HepG2 (cell line): Measurements from ENCODE around the gene GGT7. TPM values are rescaled to one million over a fixed set of nuclear protein-coding genes. Genes with fewer than 3 reads are reported as not detected.

Source experiments
- ATAC-seq: fragments of 200-7000 bp; cut with Tn5 transposase; 3 replicates; pipeline ENCODE4 v1.9.1; 2020; ENCODE audit warnings: mild to moderate bottlenecking, moderate library complexity
- BruUV-seq: library from RNA; stranded (reverse); fragments of 400-500 nt; replicated peaks from 2 replicates; lab custom pipeline; 2021; lab: Mats Ljungman, UMichigan
- CTCF ChIA-PET: fragments of 300-600 bp; formaldehyde crosslinking; extraction: SDS; loops from one replicate; lab custom pipeline; 2021; ENCODE audit warnings: low total read pairs, inconsistent platforms, low intra/inter-chr PET ratio; lab: Yijun Ruan, JAX
- POLR2A ChIA-PET: fragments of 350-600 bp; sonication (Branson Sonifier 250); formaldehyde crosslinking; loops from one replicate; lab custom pipeline; 2020; ENCODE audit warnings: antibody characterized with exemption, inconsistent platforms; lab: Yijun Ruan, JAX
- DNase-seq: peaks from one replicate; pipeline ENCODE4 v3.0.0-alpha.2; 2015; ENCODE audit warnings: low spot score
- FAIRE-seq: peaks from 3 replicates; lab custom pipeline; 2011; peaks lifted over from hg19 to GRCh38; lab: Jason Lieb, UNC
- H2AFZ ChIP-seq: one replicate; pipeline ENCODE4 v1.6.1; 2011; ENCODE audit warnings: low read length, inconsistent platforms
- H3K27ac ChIP-seq: fragments of 300-600 bp; 3 replicates; pipeline ENCODE4 v1.8.0; 2011; ENCODE audit warnings: mixed run types, mild to moderate bottlenecking, mixed read lengths, low read length, inconsistent platforms; ENCODE audit not compliant: insufficient read depth; ENCODE audit errors: extremely low read length
- H3K27me3 ChIP-seq, 2 experiments: fragments of 200-600 bp in 1 of 2; 2 replicates in 1 of 2; 3 replicates in 1 of 2; pipeline versions ENCODE4 v1.6.0 to v1.8.0; 2011; ENCODE audit warnings: low read length in 2 of 2, mild to moderate bottlenecking in 2 of 2, moderate library complexity in 2 of 2, inconsistent platforms in 1 of 2; ENCODE audit not compliant: insufficient read depth in 2 of 2, control insufficient read depth in 1 of 2
- H3K36me3 ChIP-seq, 2 experiments: fragments of 200-600 bp in 1 of 2; replicated peaks in 1 of 2; 2 replicates in 1 of 2; 3 replicates in 1 of 2; pipeline versions ENCODE4 v1.5.1 to v1.8.0; 2011; ENCODE audit warnings: low read length in 2 of 2, inconsistent platforms in 1 of 2; ENCODE audit not compliant: insufficient read depth in 2 of 2, control insufficient read depth in 1 of 2
- H3K4me1 ChIP-seq: 2 replicates; pipeline ENCODE4 v1.5.1; 2012; ENCODE audit warnings: low read length, inconsistent platforms; ENCODE audit not compliant: insufficient read depth
- H3K4me2 ChIP-seq: 2 replicates; pipeline ENCODE4 v1.6.0; 2011; ENCODE audit warnings: low read depth, low read length, inconsistent platforms
- H3K4me3 ChIP-seq, 3 experiments: fragments of 200-600 bp in 1 of 3; sonication (generic), shearing (Covaris generic) in 1 of 3; replicated peaks in 1 of 3; 2 replicates each; pipeline ENCODE4 v1.5.1; 2011 to 2016; ENCODE audit warnings: low read length in 3 of 3, inconsistent platforms in 2 of 3, low read depth in 2 of 3, mild to moderate bottlenecking in 2 of 3, control low read depth in 1 of 3, mixed read lengths in 1 of 3; ENCODE audit not compliant: insufficient read depth in 1 of 3
- H3K79me2 ChIP-seq: one replicate; pipeline ENCODE4 v1.6.1; 2011; ENCODE audit warnings: low read length, inconsistent platforms; ENCODE audit not compliant: insufficient read depth
- H3K9ac ChIP-seq: 2 replicates; pipeline ENCODE4 v1.6.0; 2011; ENCODE audit warnings: mild to moderate bottlenecking, low read depth, low read length, inconsistent platforms; ENCODE audit not compliant: insufficient read depth
- H3K9me3 ChIP-seq: 2 replicates; pipeline ENCODE4 v1.5.1; 2012; ENCODE audit warnings: mild to moderate bottlenecking, low read length
- H4K20me1 ChIP-seq: 2 replicates; pipeline ENCODE4 v1.6.0; 2011; ENCODE audit warnings: inconsistent platforms, mild to moderate bottlenecking, low read length, moderate library complexity; ENCODE audit not compliant: insufficient read depth
- CEBPB ChIP-seq: IDR thresholded peaks from 2 replicates; pipeline ENCODE4 v1.6.1; 2011; ENCODE audit warnings: low read depth, low read length, improper control_type of control experiment, borderline replicate concordance
- HNF4G ChIP-seq, 2 experiments: sonication (generic) in 1 of 2; formaldehyde crosslinking in 1 of 2; IDR thresholded peaks; 2 replicates each; pipeline versions ENCODE4 v1.4.0 to v1.6.1; 2011 to 2020; ENCODE audit warnings: borderline replicate concordance in 2 of 2, low read depth in 2 of 2, mild to moderate bottlenecking in 2 of 2, low read length in 1 of 2, missing genetic modification reagents in 1 of 2, moderate library complexity in 1 of 2
- HOXA7 ChIP-seq: sonication (generic); formaldehyde crosslinking; IDR thresholded peaks from 2 replicates; pipeline ENCODE4 v1.8.1; 2022; ENCODE audit warnings: mild to moderate bottlenecking, missing genetic modification reagents, moderate library complexity
- PITX1 ChIP-seq: sonication (generic); formaldehyde crosslinking; IDR thresholded peaks from 2 replicates; pipeline ENCODE4 v1.5.1; 2020; ENCODE audit warnings: mild to moderate bottlenecking, missing genetic modification reagents
- ZC3H4 ChIP-seq: sonication (generic); formaldehyde crosslinking; IDR thresholded peaks from 2 replicates; pipeline ENCODE4 v1.4.0; 2020; ENCODE audit warnings: missing genetic modification reagents, borderline replicate concordance
- ZEB1 ChIP-seq: IDR thresholded peaks from 2 replicates; pipeline ENCODE4 v1.6.1; 2012; ENCODE audit warnings: mild to moderate bottlenecking, low read depth, inconsistent platforms; ENCODE audit not compliant: insufficient replicate concordance
- ZFP1 ChIP-seq: IDR thresholded peaks from 2 replicates; pipeline ENCODE4 v1.6.1; 2016
- ZNF567 ChIP-seq: sonication (generic); formaldehyde crosslinking; IDR thresholded peaks from 2 replicates; pipeline ENCODE4 v1.8.1; 2023; ENCODE audit warnings: mild to moderate bottlenecking, missing genetic modification reagents, borderline replicate concordance
- WGBS: methylation state at CpG from one replicate; pipeline ENCODE4 v1.1.6; 2017; ENCODE audit warnings: low lambda C conversion rate; 5-methylcytosine and 5-hydroxymethylcytosine counted together
- in situ Hi-C: cut with HindIII; loops from 2 replicates; pipeline ENCODE4 v1.10.0; 2017; ENCODE audit warnings: low pct_unique_long_range_greater_than_20kb; ENCODE audit not compliant: extremely low pct_ligation_motif_present
- intact Hi-C: fragments of 100-400 bp; cut with micrococcal nuclease; formaldehyde crosslinking; loops from one replicate; pipeline ENCODE4 v1.10.0; 2022; ENCODE audit not compliant: unreplicated experiment
- polyA plus RNA-seq, 8 experiments: library from polyadenylated mRNA; depleted of rRNA in 3 of 8; stranded (reverse) in 7 of 8; unstranded in 1 of 8; fragments of >200 nt; fragmentation: Illumina TruSeq in 4 of 8; extraction: Trizol in 4 of 8; gene quantifications; 2 replicates each; pipeline versions ENCODE4 v1.2.1 to v1.2.3, GENCODE V29; 2011 to 2016; ENCODE audit warnings: low read depth in 4 of 8, missing spikeins in 1 of 8, mixed read lengths in 1 of 8; ENCODE audit not compliant: insufficient read depth in 1 of 8
- total RNA-seq, 5 experiments: library from RNA; depleted of rRNA; stranded (reverse); fragments of >200 nt; fragmentation: Illumina TruSeq; extraction: Trizol; gene quantifications; 2 replicates each; pipeline ENCODE4 v1.2.3, GENCODE V29; 2016; ENCODE audit warnings: low read depth in 1 of 5
- TF ChIP-seq, protein P1 (sequence below): sonication (generic); formaldehyde crosslinking; IDR thresholded peaks from 2 replicates; pipeline ENCODE4 v1.4.0; 2020; ENCODE audit warnings: missing genetic modification reagents
- TF ChIP-seq, protein P2 (sequence below): sonication (generic); formaldehyde crosslinking; IDR thresholded peaks from 2 replicates; pipeline ENCODE4 v1.5.1; 2020; ENCODE audit warnings: mild to moderate bottlenecking, moderate library complexity, missing genetic modification reagents
- TF ChIP-seq, protein P3 (sequence below): fragments of 450-650 bp; IDR thresholded peaks from 2 replicates; pipeline ENCODE4 v1.6.1; 2017
- TF ChIP-seq, protein P4 (sequence below): sonication (generic); IDR thresholded peaks from 2 replicates; pipeline ENCODE4 v1.6.1; 2016; ENCODE audit warnings: low read depth, borderline replicate concordance

The GGT7 gene
- total and polyA plus RNA-seq, 2 of the 13 experiments (the other 11 are each of a cell fraction or from before 2014, with no cell fraction given): 6.6 to 23.0 TPM

DNA sequence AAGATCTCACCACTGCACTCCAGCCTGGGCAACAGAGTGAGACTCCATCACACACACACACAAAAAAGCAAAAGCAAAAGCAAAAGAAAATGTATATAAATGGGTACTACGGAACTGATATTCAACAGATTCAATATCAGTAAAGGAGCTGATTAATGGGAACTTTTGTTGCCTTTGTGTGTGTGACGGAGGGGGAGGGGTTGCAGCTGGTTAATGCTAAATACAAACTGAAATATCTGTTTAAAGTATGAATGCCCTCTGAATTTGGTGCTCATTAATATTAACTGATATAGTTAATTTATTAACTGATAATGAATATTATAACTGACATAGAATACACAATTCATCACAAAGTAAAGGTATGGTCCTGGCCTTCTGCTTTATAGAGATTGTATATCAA lies 55.6 kb downstream of the GGT7 start:
- Histone ChIP-seq H4K20me1 (peaks cover 18% of the 10 kb centered on the region), H3K27me3 (no peaks in the 10 kb centered on the region), H3K27ac (no peak overlapping the region), H3K9me3 (no peaks in the 10 kb centered on the region), H3K79me2 (peaks cover 95% of the 10 kb centered on the region), H3K4me3 (no peak overlapping the region), H3K9ac (no peak overlapping the region), H3K36me3 (no peaks in the 10 kb centered on the region; a peak in 2 of 5 replicates), H2AFZ (no peak overlapping the region), H3K4me2 (no peak overlapping the region), H3K4me1 (peaks cover 13% of the 10 kb centered on the region)
- no peak for DNase-seq
- 98% methylated on average over 2 of the region's 2 CpGs for WGBS
- no TSS peak for BruUV-seq
- intact Hi-C loops (no loop called here), in situ Hi-C loops (no loop called here)
- no peak for FAIRE-seq
- ChIA-PET CTCF (no interaction called here), POLR2A (interaction anchor here (1.6 kb wide), 1 partner anchor 9 kb away, joined by 5 read pairs; the partner anchor contains the start of gene NCOA6)
- no peak for ATAC-seq
- TF ChIP-seq CEBPB: no peak
- TF ChIP-seq, protein P1, sequence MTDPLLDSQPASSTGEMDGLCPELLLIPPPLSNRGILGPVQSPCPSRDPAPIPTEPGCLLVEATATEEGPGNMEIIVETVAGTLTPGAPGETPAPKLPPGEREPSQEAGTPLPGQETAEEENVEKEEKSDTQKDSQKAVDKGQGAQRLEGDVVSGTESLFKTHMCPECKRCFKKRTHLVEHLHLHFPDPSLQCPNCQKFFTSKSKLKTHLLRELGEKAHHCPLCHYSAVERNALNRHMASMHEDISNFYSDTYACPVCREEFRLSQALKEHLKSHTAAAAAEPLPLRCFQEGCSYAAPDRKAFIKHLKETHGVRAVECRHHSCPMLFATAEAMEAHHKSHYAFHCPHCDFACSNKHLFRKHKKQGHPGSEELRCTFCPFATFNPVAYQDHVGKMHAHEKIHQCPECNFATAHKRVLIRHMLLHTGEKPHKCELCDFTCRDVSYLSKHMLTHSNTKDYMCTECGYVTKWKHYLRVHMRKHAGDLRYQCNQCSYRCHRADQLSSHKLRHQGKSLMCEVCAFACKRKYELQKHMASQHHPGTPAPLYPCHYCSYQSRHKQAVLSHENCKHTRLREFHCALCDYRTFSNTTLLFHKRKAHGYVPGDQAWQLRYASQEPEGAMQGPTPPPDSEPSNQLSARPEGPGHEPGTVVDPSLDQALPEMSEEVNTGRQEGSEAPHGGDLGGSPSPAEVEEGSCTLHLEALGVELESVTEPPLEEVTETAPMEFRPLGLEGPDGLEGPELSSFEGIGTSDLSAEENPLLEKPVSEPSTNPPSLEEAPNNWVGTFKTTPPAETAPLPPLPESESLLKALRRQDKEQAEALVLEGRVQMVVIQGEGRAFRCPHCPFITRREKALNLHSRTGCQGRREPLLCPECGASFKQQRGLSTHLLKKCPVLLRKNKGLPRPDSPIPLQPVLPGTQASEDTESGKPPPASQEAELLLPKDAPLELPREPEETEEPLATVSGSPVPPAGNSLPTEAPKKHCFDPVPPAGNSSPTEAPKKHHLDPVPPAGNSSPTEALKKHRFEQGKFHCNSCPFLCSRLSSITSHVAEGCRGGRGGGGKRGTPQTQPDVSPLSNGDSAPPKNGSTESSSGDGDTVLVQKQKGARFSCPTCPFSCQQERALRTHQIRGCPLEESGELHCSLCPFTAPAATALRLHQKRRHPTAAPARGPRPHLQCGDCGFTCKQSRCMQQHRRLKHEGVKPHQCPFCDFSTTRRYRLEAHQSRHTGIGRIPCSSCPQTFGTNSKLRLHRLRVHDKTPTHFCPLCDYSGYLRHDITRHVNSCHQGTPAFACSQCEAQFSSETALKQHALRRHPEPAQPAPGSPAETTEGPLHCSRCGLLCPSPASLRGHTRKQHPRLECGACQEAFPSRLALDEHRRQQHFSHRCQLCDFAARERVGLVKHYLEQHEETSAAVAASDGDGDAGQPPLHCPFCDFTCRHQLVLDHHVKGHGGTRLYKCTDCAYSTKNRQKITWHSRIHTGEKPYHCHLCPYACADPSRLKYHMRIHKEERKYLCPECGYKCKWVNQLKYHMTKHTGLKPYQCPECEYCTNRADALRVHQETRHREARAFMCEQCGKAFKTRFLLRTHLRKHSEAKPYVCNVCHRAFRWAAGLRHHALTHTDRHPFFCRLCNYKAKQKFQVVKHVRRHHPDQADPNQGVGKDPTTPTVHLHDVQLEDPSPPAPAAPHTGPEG (CRISPR knock-in tag): no peak
- no peak for TF ChIP-seq ZFP1
- TF ChIP-seq HOXA7 (CRISPR knock-in tag): no peak
- TF ChIP-seq HNF4G (IDR thresholded peaks at IDR 0.05; ENCODE audit: borderline replicate concordance, low read depth, low read length): no peak
- no peak for TF ChIP-seq HNF4G (CRISPR knock-in tag; IDR thresholded peaks at IDR 0.05; ENCODE audit: borderline replicate concordance, low read depth)
- no peak for TF ChIP-seq ZC3H4 (CRISPR knock-in tag)
- no peak for TF ChIP-seq ZNF567 (CRISPR knock-in tag)
- no peak for TF ChIP-seq PITX1 (CRISPR knock-in tag)
- TF ChIP-seq ZEB1: no peak
- TF ChIP-seq, protein P2, sequence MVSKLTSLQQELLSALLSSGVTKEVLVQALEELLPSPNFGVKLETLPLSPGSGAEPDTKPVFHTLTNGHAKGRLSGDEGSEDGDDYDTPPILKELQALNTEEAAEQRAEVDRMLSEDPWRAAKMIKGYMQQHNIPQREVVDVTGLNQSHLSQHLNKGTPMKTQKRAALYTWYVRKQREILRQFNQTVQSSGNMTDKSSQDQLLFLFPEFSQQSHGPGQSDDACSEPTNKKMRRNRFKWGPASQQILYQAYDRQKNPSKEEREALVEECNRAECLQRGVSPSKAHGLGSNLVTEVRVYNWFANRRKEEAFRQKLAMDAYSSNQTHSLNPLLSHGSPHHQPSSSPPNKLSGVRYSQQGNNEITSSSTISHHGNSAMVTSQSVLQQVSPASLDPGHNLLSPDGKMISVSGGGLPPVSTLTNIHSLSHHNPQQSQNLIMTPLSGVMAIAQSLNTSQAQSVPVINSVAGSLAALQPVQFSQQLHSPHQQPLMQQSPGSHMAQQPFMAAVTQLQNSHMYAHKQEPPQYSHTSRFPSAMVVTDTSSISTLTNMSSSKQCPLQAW (CRISPR knock-in tag): no peak
- TF ChIP-seq, protein P3, sequence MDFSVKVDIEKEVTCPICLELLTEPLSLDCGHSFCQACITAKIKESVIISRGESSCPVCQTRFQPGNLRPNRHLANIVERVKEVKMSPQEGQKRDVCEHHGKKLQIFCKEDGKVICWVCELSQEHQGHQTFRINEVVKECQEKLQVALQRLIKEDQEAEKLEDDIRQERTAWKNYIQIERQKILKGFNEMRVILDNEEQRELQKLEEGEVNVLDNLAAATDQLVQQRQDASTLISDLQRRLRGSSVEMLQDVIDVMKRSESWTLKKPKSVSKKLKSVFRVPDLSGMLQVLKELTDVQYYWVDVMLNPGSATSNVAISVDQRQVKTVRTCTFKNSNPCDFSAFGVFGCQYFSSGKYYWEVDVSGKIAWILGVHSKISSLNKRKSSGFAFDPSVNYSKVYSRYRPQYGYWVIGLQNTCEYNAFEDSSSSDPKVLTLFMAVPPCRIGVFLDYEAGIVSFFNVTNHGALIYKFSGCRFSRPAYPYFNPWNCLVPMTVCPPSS: no peak
- TF ChIP-seq, protein P4, sequence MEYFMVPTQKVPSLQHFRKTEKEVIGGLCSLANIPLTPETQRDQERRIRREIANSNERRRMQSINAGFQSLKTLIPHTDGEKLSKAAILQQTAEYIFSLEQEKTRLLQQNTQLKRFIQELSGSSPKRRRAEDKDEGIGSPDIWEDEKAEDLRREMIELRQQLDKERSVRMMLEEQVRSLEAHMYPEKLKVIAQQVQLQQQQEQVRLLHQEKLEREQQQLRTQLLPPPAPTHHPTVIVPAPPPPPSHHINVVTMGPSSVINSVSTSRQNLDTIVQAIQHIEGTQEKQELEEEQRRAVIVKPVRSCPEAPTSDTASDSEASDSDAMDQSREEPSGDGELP: no peak
